ENCODE data around the gene SKP2. TPM values are rescaled to one million over a fixed set of nuclear protein-coding genes. Genes with fewer than 3 reads are reported as not detected.
A peak's percentile ranks its signal among the peaks of the same experiment; 100 is the strongest.
"Not testable (repeated sequence)": the region's sequence is repeated elsewhere in the genome, so short reads cannot be mapped to it uniquely, and the experiment has no call there.

Gene SKP2
- total RNA-seq, 1 experiment from 2014 or later: 21.7 TPM

GRCh38 chr5:36193746-36194145 lies 41.8 kb downstream of the SKP2 start:
- no peaks in the 10 kb centered on the region for H3K9me3 Mint-ChIP-seq (ENCODE audit: unreplicated experiment)
- H3K27me3 Mint-ChIP-seq (ENCODE audit: insufficient read depth, unreplicated experiment): no peaks in the 10 kb centered on the region
- peaks cover 70% of the 10 kb centered on the region for H3K36me3 Mint-ChIP-seq (ENCODE audit: insufficient read depth, unreplicated experiment)
- POLR2A ChIA-PET: no interaction called here
- BruUV-seq (replicated peaks): no TSS peak
- intact Hi-C loops (cut with micrococcal nuclease): no loop called here
- TF ChIP-seq, protein P1, sequence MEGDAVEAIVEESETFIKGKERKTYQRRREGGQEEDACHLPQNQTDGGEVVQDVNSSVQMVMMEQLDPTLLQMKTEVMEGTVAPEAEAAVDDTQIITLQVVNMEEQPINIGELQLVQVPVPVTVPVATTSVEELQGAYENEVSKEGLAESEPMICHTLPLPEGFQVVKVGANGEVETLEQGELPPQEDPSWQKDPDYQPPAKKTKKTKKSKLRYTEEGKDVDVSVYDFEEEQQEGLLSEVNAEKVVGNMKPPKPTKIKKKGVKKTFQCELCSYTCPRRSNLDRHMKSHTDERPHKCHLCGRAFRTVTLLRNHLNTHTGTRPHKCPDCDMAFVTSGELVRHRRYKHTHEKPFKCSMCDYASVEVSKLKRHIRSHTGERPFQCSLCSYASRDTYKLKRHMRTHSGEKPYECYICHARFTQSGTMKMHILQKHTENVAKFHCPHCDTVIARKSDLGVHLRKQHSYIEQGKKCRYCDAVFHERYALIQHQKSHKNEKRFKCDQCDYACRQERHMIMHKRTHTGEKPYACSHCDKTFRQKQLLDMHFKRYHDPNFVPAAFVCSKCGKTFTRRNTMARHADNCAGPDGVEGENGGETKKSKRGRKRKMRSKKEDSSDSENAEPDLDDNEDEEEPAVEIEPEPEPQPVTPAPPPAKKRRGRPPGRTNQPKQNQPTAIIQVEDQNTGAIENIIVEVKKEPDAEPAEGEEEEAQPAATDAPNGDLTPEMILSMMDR (IDR thresholded peaks at IDR 0.05; ENCODE audit: unreplicated experiment): no peak
- H3K27ac Mint-ChIP-seq (ENCODE audit: low read depth, unreplicated experiment): no peak overlapping the region
- H3K4me3 Mint-ChIP-seq (ENCODE audit: unreplicated experiment): no peak overlapping the region
- no peak for DNase-seq (ENCODE audit: unreplicated experiment)
- CTCF ChIA-PET: no interaction called here
- H3K4me1 Mint-ChIP-seq (ENCODE audit: insufficient read depth, unreplicated experiment): no peaks in the 10 kb centered on the region

DNA sequence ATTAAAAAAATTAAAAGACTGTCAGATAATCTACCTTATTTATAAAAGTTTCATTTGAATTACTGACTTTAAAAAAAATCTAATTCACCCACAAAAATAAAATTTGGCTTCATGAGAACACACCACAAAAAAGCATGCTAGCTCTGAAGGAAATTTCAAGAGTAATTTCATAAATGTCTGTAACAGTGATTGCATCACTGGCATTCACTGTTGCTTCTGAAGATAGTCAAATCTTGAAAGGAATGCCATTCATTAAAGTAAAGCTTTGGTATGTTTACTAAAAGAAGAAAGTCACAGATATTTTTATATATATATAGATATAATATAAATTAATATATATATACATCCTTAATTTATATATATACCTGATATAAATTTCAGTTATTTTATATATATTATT lies 46.4 kb downstream of the SKP2 start:
- Mint-ChIP-seq H3K27ac (ENCODE audit: low read depth, unreplicated experiment) (no peak overlapping the region), H3K36me3 (ENCODE audit: insufficient read depth, unreplicated experiment) (peaks cover 52% of the 10 kb centered on the region), H3K9me3 (ENCODE audit: unreplicated experiment) (no peaks in the 10 kb centered on the region), H3K4me1 (ENCODE audit: insufficient read depth, unreplicated experiment) (peaks cover 6% of the 10 kb centered on the region), H3K27me3 (ENCODE audit: insufficient read depth, unreplicated experiment) (no peaks in the 10 kb centered on the region), H3K4me3 (ENCODE audit: unreplicated experiment) (no peak overlapping the region)
- DNase-seq (ENCODE audit: unreplicated experiment): no peak
- BruUV-seq (replicated peaks): no TSS peak
- intact Hi-C loops (cut with micrococcal nuclease): no loop called here
- ChIA-PET CTCF (interaction anchor here (1.8 to 2.3 kb wide), 2 partner anchors 20 to 43 kb away, joined by 5 to 15 read pairs; partner anchors contain the start of gene NADK2), POLR2A (no interaction called here)
- TF ChIP-seq, protein P1 (IDR thresholded peaks at IDR 0.05; ENCODE audit: unreplicated experiment): no peak

DNA sequence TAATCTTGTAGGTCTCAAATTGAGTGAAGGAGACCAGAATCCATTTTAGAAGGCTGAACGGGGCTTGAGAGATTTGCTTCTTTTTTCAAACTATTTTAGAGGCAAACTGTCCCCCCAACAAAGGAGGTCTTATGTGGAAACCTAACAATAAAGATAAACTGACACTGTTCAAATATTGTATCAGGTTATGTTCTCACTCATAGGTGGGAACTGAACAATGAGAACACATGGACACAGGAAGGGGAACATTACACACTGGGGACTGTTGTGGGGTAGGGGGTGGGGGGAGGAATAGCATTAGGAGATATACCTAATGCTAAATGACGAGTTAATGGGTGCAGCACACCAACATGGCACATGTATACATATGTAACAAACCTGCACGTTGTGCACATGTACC lies 46.9 kb downstream of the SKP2 start:
- POLR2A ChIA-PET; DNase-seq (ENCODE audit: unreplicated experiment); H3K4me3 Mint-ChIP-seq (ENCODE audit: unreplicated experiment); H3K27ac Mint-ChIP-seq (ENCODE audit: low read depth, unreplicated experiment); BruUV-seq (replicated peaks); intact Hi-C loops (cut with micrococcal nuclease); H3K27me3 Mint-ChIP-seq (ENCODE audit: insufficient read depth, unreplicated experiment); H3K9me3 Mint-ChIP-seq (ENCODE audit: unreplicated experiment); H3K4me1 Mint-ChIP-seq (ENCODE audit: insufficient read depth, unreplicated experiment): not testable (repeated sequence)
- CTCF ChIA-PET: interaction anchor here (0.6 to 2.3 kb wide), 3 partner anchors 21 to 113 kb away, joined by 4 to 15 read pairs (median 5); partner anchors contain the start of gene NADK2
- peaks cover 47% of the 10 kb centered on the region for H3K36me3 Mint-ChIP-seq (ENCODE audit: insufficient read depth, unreplicated experiment)

DNA sequence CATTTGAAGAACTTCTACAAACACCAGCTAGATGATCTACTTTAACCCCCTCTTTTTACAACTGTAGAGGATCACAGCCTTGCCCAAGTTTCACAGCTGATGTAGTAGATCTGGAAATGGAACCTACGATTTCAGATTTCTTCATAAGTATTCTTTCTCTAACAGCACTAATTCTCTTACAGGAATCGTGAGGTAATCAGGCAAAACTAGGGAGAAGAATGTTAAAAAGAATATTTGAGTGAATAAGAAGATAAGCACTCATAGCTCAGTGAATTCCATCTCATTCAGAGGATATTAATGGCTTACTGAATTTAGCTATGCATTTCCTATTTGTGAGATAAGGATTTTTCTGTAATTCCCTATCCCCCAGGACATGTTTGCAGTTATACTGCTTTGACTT lies 47.7 kb downstream of the SKP2 start:
- intact Hi-C loops (cut with micrococcal nuclease): no loop called here
- TF ChIP-seq, protein P1 (IDR thresholded peaks at IDR 0.05; ENCODE audit: unreplicated experiment): no peak
- CTCF ChIA-PET: interaction anchor here (0.5 to 2.3 kb wide), 4 partner anchors 20 to 42 kb away, joined by 3 to 15 read pairs (median 4); partner anchors contain the start of gene NADK2
- peaks cover 6% of the 10 kb centered on the region for H3K4me1 Mint-ChIP-seq (ENCODE audit: insufficient read depth, unreplicated experiment)
- no peaks in the 10 kb centered on the region for H3K27me3 Mint-ChIP-seq (ENCODE audit: insufficient read depth, unreplicated experiment)
- POLR2A ChIA-PET: no interaction called here
- no peak overlapping the region for H3K4me3 Mint-ChIP-seq (ENCODE audit: unreplicated experiment)
- no peaks in the 10 kb centered on the region for H3K9me3 Mint-ChIP-seq (ENCODE audit: unreplicated experiment)
- no peak overlapping the region for H3K27ac Mint-ChIP-seq (ENCODE audit: low read depth, unreplicated experiment)
- H3K36me3 Mint-ChIP-seq (ENCODE audit: insufficient read depth, unreplicated experiment): peaks cover 45% of the 10 kb centered on the region
- no TSS peak for BruUV-seq (replicated peaks)
- DNase-seq (ENCODE audit: unreplicated experiment): no peak

- no peaks in the 10 kb centered on the region for H3K9me3 Mint-ChIP-seq (ENCODE audit: unreplicated experiment)
- BruUV-seq (replicated peaks): no TSS peak
- POLR2A ChIA-PET: no interaction called here
- H3K27ac Mint-ChIP-seq (ENCODE audit: low read depth, unreplicated experiment): no peak overlapping the region
- H3K36me3 Mint-ChIP-seq (ENCODE audit: insufficient read depth, unreplicated experiment): peaks cover 38% of the 10 kb centered on the region
- DNase-seq (ENCODE audit: unreplicated experiment): peak; percentile 66
- CTCF ChIA-PET: interaction anchor here (1.0 to 1.6 kb wide), 3 partner anchors 19 to 65 kb away, joined by 3 to 4 read pairs (median 4); no protein-coding TSS in a partner anchor
- H3K4me3 Mint-ChIP-seq (ENCODE audit: unreplicated experiment): no peak overlapping the region
- no peaks in the 10 kb centered on the region for H3K27me3 Mint-ChIP-seq (ENCODE audit: insufficient read depth, unreplicated experiment)
- TF ChIP-seq, protein P1 (IDR thresholded peaks at IDR 0.05; ENCODE audit: unreplicated experiment): no peak
- H3K4me1 Mint-ChIP-seq (ENCODE audit: insufficient read depth, unreplicated experiment): peaks cover 6% of the 10 kb centered on the region
- intact Hi-C loops (cut with micrococcal nuclease): no loop called here
These were observed 48.6 kb downstream of the SKP2 start for GRCh38 chr5:36200513-36200912.

All from MCF 10A (cell line).